Fibroblast of mammary gland (primary cell): Measurements from ENCODE around the gene KDM3B.
A peak's percentile ranks its signal among the peaks of the same experiment; 100 is the strongest.
"Not testable (repeated sequence)": the region's sequence is repeated elsewhere in the genome, so short reads cannot be mapped to it uniquely, and the experiment has no call there.

ENCODE experiments used
- DNase-seq: peaks from one replicate; pipeline ENCODE4 v3.0.0-alpha.2; 2010; ENCODE audit warnings: low read depth
- H3K4me3 ChIP-seq: 2 replicates; pipeline ENCODE4 v1.5.1; 2011; ENCODE audit warnings: low read depth, mild to moderate bottlenecking, low read length, moderate library complexity; ENCODE audit not compliant: control insufficient read depth
- CTCF ChIP-seq: conservative IDR thresholded peaks from 2 replicates; pipeline ENCODE4 v1.5.1; 2011; ENCODE audit warnings: low read depth, low read length, inconsistent platforms; ENCODE audit not compliant: control insufficient read depth, insufficient read depth

Gene KDM3B

DNA sequence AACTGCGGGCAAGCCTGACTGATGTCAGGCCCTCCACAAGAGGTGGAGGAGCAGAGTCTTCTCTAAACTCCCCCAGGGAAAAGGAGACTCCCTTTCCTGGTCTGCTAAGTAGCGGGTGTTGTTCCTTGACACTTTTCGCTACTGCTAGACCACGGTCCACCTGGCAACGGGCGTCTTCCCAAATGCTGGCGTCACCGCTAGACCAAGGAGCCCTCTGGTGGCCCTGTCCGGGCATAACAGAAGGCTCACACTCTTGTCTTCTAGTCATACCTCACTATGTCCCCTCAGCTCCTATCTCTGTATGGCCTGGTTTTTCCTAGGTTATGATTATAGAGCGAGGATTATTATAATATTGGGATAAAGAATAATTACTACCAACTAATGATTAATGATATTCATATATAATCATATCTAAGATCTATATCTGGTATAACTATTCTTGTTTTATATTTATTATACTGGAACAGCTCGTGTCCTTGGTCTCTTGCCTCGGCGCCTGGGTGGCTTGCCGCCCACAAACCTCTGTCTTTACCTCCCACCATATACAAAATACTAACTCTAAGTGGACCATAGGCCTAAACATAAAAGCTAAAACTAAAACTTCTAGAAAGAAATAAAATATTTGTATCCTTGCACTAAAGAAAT is 58.6 kb downstream of the KDM3B start:
- TF ChIP-seq CTCF, result peak; percentile 52
- DNase-seq, result peak; percentile 52

DNA sequence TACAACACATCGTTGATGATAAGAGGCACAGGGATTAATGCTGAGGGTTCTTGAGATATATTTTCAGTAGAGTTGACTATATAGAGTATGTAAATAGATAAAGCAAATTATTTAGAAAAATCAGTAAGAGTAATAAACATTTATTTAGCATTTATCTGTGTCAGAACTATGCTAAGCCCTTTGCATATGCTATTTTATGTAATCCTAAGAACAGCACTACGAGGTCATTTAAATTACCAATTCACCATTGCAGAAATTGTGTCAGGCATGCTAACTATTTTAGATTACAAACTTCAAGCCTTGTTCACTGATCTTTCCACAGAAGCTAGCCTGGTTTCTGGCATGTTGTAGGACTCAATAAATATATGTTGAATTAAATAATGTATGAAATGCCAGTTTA is 66.0 kb downstream of the KDM3B start:
- TF ChIP-seq CTCF, result no peak

More for the DNA sequence above, 58.6 kb downstream of the KDM3B start:
- not testable (repeated sequence) for H3K4me3 ChIP-seq

GRCh38 chr5:138425079-138425478 is 72.6 kb downstream of the KDM3B start:
- no peak for TF ChIP-seq CTCF
- DNase-seq, result no peak
- no peak overlapping the region for H3K4me3 ChIP-seq

More for the DNA sequence above, 66.0 kb downstream of the KDM3B start:
- no peak for DNase-seq
- H3K4me3 ChIP-seq, result no peak overlapping the region

DNA sequence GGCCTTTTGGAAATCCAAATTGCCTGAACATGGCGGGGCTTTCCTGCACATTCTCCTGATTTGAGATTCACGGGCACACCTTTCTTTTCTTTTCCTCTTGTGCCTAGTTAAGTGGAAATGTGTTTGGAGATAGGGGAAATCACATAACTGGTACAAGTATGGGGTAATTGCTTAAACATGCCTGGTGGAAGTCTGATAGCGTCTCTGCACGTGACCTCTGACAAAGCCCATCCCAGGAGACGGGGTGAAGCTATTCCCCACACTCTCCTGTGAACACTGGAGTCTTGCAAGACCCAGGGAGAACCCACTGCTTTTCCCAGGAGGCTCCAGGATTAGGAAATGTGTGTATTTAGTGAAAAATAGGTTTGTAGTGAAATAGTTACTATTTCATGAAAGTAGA is 83.5 kb downstream of the KDM3B start:
- no peak for DNase-seq
- no peak for TF ChIP-seq CTCF
- H3K4me3 ChIP-seq, result no peak overlapping the region

GRCh38 chr5:138438003-138438723 is 85.7 kb downstream of the KDM3B start:
- no peak for DNase-seq
- peak overlapping the region; percentile 44 for H3K4me3 ChIP-seq
- TF ChIP-seq CTCF, result no peak

- DNase-seq, result peak; percentile 32
- H3K4me3 ChIP-seq, result peak within 1 kb of the TSS; percentile 52
- TF ChIP-seq CTCF, result no peak
These were observed 86.4 kb downstream of the KDM3B start, which contains the start of gene REEP2 for GRCh38 chr5:138438724-138439476. Gene REEP2 (plus strand): TSS chr5:138439057. CDS start chr5:138439209, 152 bp downstream.
